Measurements from ENCODE around the gene ASAP2.

ASAP2 gene

GRCh38 chr2:9366026-9366425, 159.4 kb downstream of the ASAP2 start:
- no peak for TF ChIP-seq EZH2phosphoT487 (IDR thresholded peaks at IDR 0.05; ENCODE audit: borderline replicate concordance)
- TF ChIP-seq CTCF (conservative IDR thresholded peaks at IDR 0.05; ENCODE audit: low read length) = no peak
- H3K4me2 ChIP-seq (ENCODE audit: low read depth, low read length, poor library complexity, severe bottlenecking) = no peak overlapping the region
- H3K36me3 ChIP-seq (ENCODE audit: insufficient read depth, low read length) = peaks cover 16% of the 10 kb centered on the region; the same call in 1 of the 2 replicates
- H3K9me3 ChIP-seq (ENCODE audit: insufficient read depth, low read depth, low read length) = no peaks in the 10 kb centered on the region
- H3K79me2 ChIP-seq (ENCODE audit: insufficient read depth, low read length) = no peaks in the 10 kb centered on the region
- H4K20me1 ChIP-seq (ENCODE audit: insufficient read depth, low read length, poor library complexity, severe bottlenecking) = no peaks in the 10 kb centered on the region
- H3K4me1 ChIP-seq (ENCODE audit: insufficient read depth, low read length, poor library complexity, severe bottlenecking) = no peaks in the 10 kb centered on the region
- H3K9me2 ChIP-seq (replicated peaks; ENCODE audit: low read depth, low read length) = no peaks in the 10 kb centered on the region
- H3F3A ChIP-seq (ENCODE audit: low read depth) = no peaks in the 10 kb centered on the region
- H3K4me3 ChIP-seq (ENCODE audit: low read length, poor library complexity, severe bottlenecking) = no peak overlapping the region
- no peak overlapping the region for H2AFZ ChIP-seq (ENCODE audit: low read length)
- no peaks in the 10 kb centered on the region for H3K27me3 ChIP-seq (ENCODE audit: insufficient read depth, low read length, poor library complexity, severe bottlenecking)
- no peak overlapping the region for H3K9ac ChIP-seq (ENCODE audit: low read depth, low read length, poor library complexity, severe bottlenecking)

GRCh38 chr2:9370746-9371145, 164.1 kb downstream of the ASAP2 start:
- TF ChIP-seq CTCF (conservative IDR thresholded peaks at IDR 0.05; ENCODE audit: low read length) (no peak), EZH2phosphoT487 (IDR thresholded peaks at IDR 0.05; ENCODE audit: borderline replicate concordance) (no peak)

GRCh38 chr2:9373047-9373446, 166.4 kb downstream of the ASAP2 start:
- Histone ChIP-seq H3K4me1 (ENCODE audit: insufficient read depth, low read length, poor library complexity, severe bottlenecking) (peaks cover 4% of the 10 kb centered on the region), H3K9me2 (replicated peaks; ENCODE audit: low read depth, low read length) (no peaks in the 10 kb centered on the region), H3K79me2 (ENCODE audit: insufficient read depth, low read length) (no peaks in the 10 kb centered on the region), H3F3A (ENCODE audit: low read depth) (no peaks in the 10 kb centered on the region), H2AFZ (ENCODE audit: low read length) (no peak overlapping the region), H3K9ac (ENCODE audit: low read depth, low read length, poor library complexity, severe bottlenecking) (no peak overlapping the region), H3K27me3 (ENCODE audit: insufficient read depth, low read length, poor library complexity, severe bottlenecking) (no peaks in the 10 kb centered on the region), H3K4me2 (ENCODE audit: low read depth, low read length, poor library complexity, severe bottlenecking) (no peak overlapping the region), H4K20me1 (ENCODE audit: insufficient read depth, low read length, poor library complexity, severe bottlenecking) (no peaks in the 10 kb centered on the region), H3K9me3 (ENCODE audit: insufficient read depth, low read depth, low read length) (no peaks in the 10 kb centered on the region), H3K4me3 (ENCODE audit: low read length, poor library complexity, severe bottlenecking) (no peak overlapping the region), H3K36me3 (ENCODE audit: insufficient read depth, low read length) (peaks cover 11% of the 10 kb centered on the region; the same call in 1 of the 2 replicates)
- TF ChIP-seq EZH2phosphoT487 (IDR thresholded peaks at IDR 0.05; ENCODE audit: borderline replicate concordance) = no peak
- TF ChIP-seq CTCF (conservative IDR thresholded peaks at IDR 0.05; ENCODE audit: low read length) = no peak

More at GRCh38 chr2:9370746-9371145, 164.1 kb downstream of the ASAP2 start:
- no peak overlapping the region for H2AFZ ChIP-seq (ENCODE audit: low read length)
- no peaks in the 10 kb centered on the region for H3K79me2 ChIP-seq (ENCODE audit: insufficient read depth, low read length)
- H3K4me3 ChIP-seq (ENCODE audit: low read length, poor library complexity, severe bottlenecking) = no peak overlapping the region
- no peaks in the 10 kb centered on the region for H3K27me3 ChIP-seq (ENCODE audit: insufficient read depth, low read length, poor library complexity, severe bottlenecking)
- no peaks in the 10 kb centered on the region for H4K20me1 ChIP-seq (ENCODE audit: insufficient read depth, low read length, poor library complexity, severe bottlenecking)
- H3K4me2 ChIP-seq (ENCODE audit: low read depth, low read length, poor library complexity, severe bottlenecking) = no peak overlapping the region
- no peaks in the 10 kb centered on the region for H3K9me3 ChIP-seq (ENCODE audit: insufficient read depth, low read depth, low read length)
- no peak overlapping the region for H3K9ac ChIP-seq (ENCODE audit: low read depth, low read length, poor library complexity, severe bottlenecking)
- no peaks in the 10 kb centered on the region for H3F3A ChIP-seq (ENCODE audit: low read depth)
- H3K36me3 ChIP-seq (ENCODE audit: insufficient read depth, low read length) = peaks cover 15% of the 10 kb centered on the region; the same call in 1 of the 2 replicates
- no peaks in the 10 kb centered on the region for H3K4me1 ChIP-seq (ENCODE audit: insufficient read depth, low read length, poor library complexity, severe bottlenecking)
- no peaks in the 10 kb centered on the region for H3K9me2 ChIP-seq (replicated peaks; ENCODE audit: low read depth, low read length)
